HepG2 (cell line): ENCODE results near the gene PHRF1. TPM values are rescaled to one million over a fixed set of nuclear protein-coding genes. Genes with fewer than 3 reads are reported as not detected.

Experiments
- ATAC-seq: fragments of 200-7000 bp; cut with Tn5 transposase; 3 replicates; pipeline ENCODE4 v1.9.1; 2020; ENCODE audit warnings: mild to moderate bottlenecking, moderate library complexity
- BruUV-seq: library from RNA; stranded (reverse); fragments of 400-500 nt; replicated peaks from 2 replicates; lab custom pipeline; 2021; lab: Mats Ljungman, UMichigan
- CTCF ChIA-PET: fragments of 300-600 bp; formaldehyde crosslinking; extraction: SDS; loops from one replicate; lab custom pipeline; 2021; ENCODE audit warnings: low total read pairs, inconsistent platforms, low intra/inter-chr PET ratio; lab: Yijun Ruan, JAX
- POLR2A ChIA-PET: fragments of 350-600 bp; sonication (Branson Sonifier 250); formaldehyde crosslinking; loops from one replicate; lab custom pipeline; 2020; ENCODE audit warnings: antibody characterized with exemption, inconsistent platforms; lab: Yijun Ruan, JAX
- DNase-seq: peaks from one replicate; pipeline ENCODE4 v3.0.0-alpha.2; 2015; ENCODE audit warnings: low spot score
- FAIRE-seq: peaks from 3 replicates; lab custom pipeline; 2011; peaks lifted over from hg19 to GRCh38; lab: Jason Lieb, UNC
- H2AFZ ChIP-seq: one replicate; pipeline ENCODE4 v1.6.1; 2011; ENCODE audit warnings: low read length, inconsistent platforms
- H3K27ac ChIP-seq: fragments of 300-600 bp; 3 replicates; pipeline ENCODE4 v1.8.0; 2011; ENCODE audit warnings: mixed run types, mild to moderate bottlenecking, mixed read lengths, low read length, inconsistent platforms; ENCODE audit not compliant: insufficient read depth; ENCODE audit errors: extremely low read length
- H3K27me3 ChIP-seq, 2 experiments: fragments of 200-600 bp in 1 of 2; 2 replicates in 1 of 2; 3 replicates in 1 of 2; pipeline versions ENCODE4 v1.6.0 to v1.8.0; 2011; ENCODE audit warnings: low read length in 2 of 2, mild to moderate bottlenecking in 2 of 2, moderate library complexity in 2 of 2, inconsistent platforms in 1 of 2; ENCODE audit not compliant: insufficient read depth in 2 of 2, control insufficient read depth in 1 of 2
- H3K36me3 ChIP-seq, 2 experiments: fragments of 200-600 bp in 1 of 2; replicated peaks in 1 of 2; 2 replicates in 1 of 2; 3 replicates in 1 of 2; pipeline versions ENCODE4 v1.5.1 to v1.8.0; 2011; ENCODE audit warnings: low read length in 2 of 2, inconsistent platforms in 1 of 2; ENCODE audit not compliant: insufficient read depth in 2 of 2, control insufficient read depth in 1 of 2
- H3K4me1 ChIP-seq: 2 replicates; pipeline ENCODE4 v1.5.1; 2012; ENCODE audit warnings: low read length, inconsistent platforms; ENCODE audit not compliant: insufficient read depth
- H3K4me2 ChIP-seq: 2 replicates; pipeline ENCODE4 v1.6.0; 2011; ENCODE audit warnings: low read depth, low read length, inconsistent platforms
- H3K4me3 ChIP-seq, 3 experiments: fragments of 200-600 bp in 1 of 3; sonication (generic), shearing (Covaris generic) in 1 of 3; replicated peaks in 1 of 3; 2 replicates each; pipeline ENCODE4 v1.5.1; 2011 to 2016; ENCODE audit warnings: low read length in 3 of 3, inconsistent platforms in 2 of 3, low read depth in 2 of 3, mild to moderate bottlenecking in 2 of 3, control low read depth in 1 of 3, mixed read lengths in 1 of 3; ENCODE audit not compliant: insufficient read depth in 1 of 3
- H3K79me2 ChIP-seq: one replicate; pipeline ENCODE4 v1.6.1; 2011; ENCODE audit warnings: low read length, inconsistent platforms; ENCODE audit not compliant: insufficient read depth
- H3K9ac ChIP-seq: 2 replicates; pipeline ENCODE4 v1.6.0; 2011; ENCODE audit warnings: mild to moderate bottlenecking, low read depth, low read length, inconsistent platforms; ENCODE audit not compliant: insufficient read depth
- H3K9me3 ChIP-seq: 2 replicates; pipeline ENCODE4 v1.5.1; 2012; ENCODE audit warnings: mild to moderate bottlenecking, low read length
- H4K20me1 ChIP-seq: 2 replicates; pipeline ENCODE4 v1.6.0; 2011; ENCODE audit warnings: inconsistent platforms, mild to moderate bottlenecking, low read length, moderate library complexity; ENCODE audit not compliant: insufficient read depth
- CSRNP1 ChIP-seq: sonication (generic); formaldehyde crosslinking; IDR thresholded peaks from 2 replicates; pipeline ENCODE4 v1.8.1; 2023; ENCODE audit warnings: mild to moderate bottlenecking, missing genetic modification reagents
- ELF4 ChIP-seq: sonication (generic); formaldehyde crosslinking; IDR thresholded peaks from 2 replicates; pipeline ENCODE4 v1.5.0; 2020; ENCODE audit warnings: missing genetic modification reagents, mild to moderate bottlenecking, moderate library complexity, borderline replicate concordance
- HDAC2 ChIP-seq: sonication (generic); formaldehyde crosslinking; IDR thresholded peaks from 2 replicates; pipeline ENCODE4 v1.4.0; 2020; ENCODE audit warnings: missing genetic modification reagents
- HMGA1 ChIP-seq: sonication (generic); formaldehyde crosslinking; conservative IDR thresholded peaks from 2 replicates; pipeline ENCODE4 v1.4.0; 2020; ENCODE audit warnings: missing genetic modification reagents
- MXI1 ChIP-seq: IDR thresholded peaks from 3 replicates; pipeline ENCODE4 v1.6.1; 2012; ENCODE audit warnings: low read depth, low read length, inconsistent platforms, borderline replicate concordance
- NR2F2 ChIP-seq: IDR thresholded peaks from 2 replicates; pipeline ENCODE4 v1.6.1; 2012; ENCODE audit warnings: low read depth, inconsistent platforms, borderline replicate concordance
- PATZ1 ChIP-seq: sonication (generic); formaldehyde crosslinking; IDR thresholded peaks from 2 replicates; pipeline ENCODE4 v1.4.0; 2020; ENCODE audit warnings: missing genetic modification reagents
- RXRA ChIP-seq: sonication (generic); formaldehyde crosslinking; IDR thresholded peaks from 2 replicates; pipeline ENCODE4 v1.5.1; 2020; ENCODE audit warnings: missing genetic modification reagents
- SALL2 ChIP-seq: sonication (generic); formaldehyde crosslinking; IDR thresholded peaks from 2 replicates; pipeline ENCODE4 v1.8.1; 2023; ENCODE audit warnings: mild to moderate bottlenecking, missing genetic modification reagents, inconsistent platforms
- SMARCC2 ChIP-seq: fragments of 450-650 bp; IDR thresholded peaks from 2 replicates; pipeline ENCODE4 v1.6.1; 2017; ENCODE audit warnings: antibody characterized with exemption, mild to moderate bottlenecking
- SOX13 ChIP-seq, 3 experiments: fragments of 450-650 bp in 1 of 3; sonication (generic) in 1 of 3; formaldehyde crosslinking in 1 of 3; IDR thresholded peaks in 2 of 3; conservative IDR thresholded peaks in 1 of 3; 2 replicates each; pipeline versions ENCODE4 v1.5.0 to v1.6.1; 2016 to 2020; ENCODE audit warnings: antibody characterized with exemption in 1 of 3, mild to moderate bottlenecking in 1 of 3, missing compliant biosample characterization in 1 of 3, missing genetic modification reagents in 1 of 3, moderate library complexity in 1 of 3
- ZBTB7B ChIP-seq: sonication (generic); formaldehyde crosslinking; IDR thresholded peaks from 2 replicates; pipeline ENCODE4 v1.4.0; 2020; ENCODE audit warnings: missing genetic modification reagents
- ZNF546 ChIP-seq: sonication (generic); formaldehyde crosslinking; conservative IDR thresholded peaks from 2 replicates; pipeline ENCODE4 v1.8.1; 2023; ENCODE audit warnings: mild to moderate bottlenecking, missing genetic modification reagents
- ZNF766 ChIP-seq: sonication (generic); formaldehyde crosslinking; IDR thresholded peaks from 2 replicates; pipeline ENCODE4 v1.5.0; 2020; ENCODE audit warnings: missing genetic modification reagents, borderline replicate concordance
- ZSCAN30 ChIP-seq: sonication (generic); formaldehyde crosslinking; IDR thresholded peaks from 2 replicates; pipeline ENCODE4 v1.5.0; 2020; ENCODE audit warnings: mild to moderate bottlenecking, missing genetic modification reagents
- ZSCAN9 ChIP-seq: IDR thresholded peaks from 2 replicates; pipeline ENCODE4 v1.6.1; 2016; ENCODE audit warnings: borderline replicate concordance
- WGBS: methylation state at CpG from one replicate; pipeline ENCODE4 v1.1.6; 2017; ENCODE audit warnings: low lambda C conversion rate; 5-methylcytosine and 5-hydroxymethylcytosine counted together
- in situ Hi-C: cut with HindIII; loops from 2 replicates; pipeline ENCODE4 v1.10.0; 2017; ENCODE audit warnings: low pct_unique_long_range_greater_than_20kb; ENCODE audit not compliant: extremely low pct_ligation_motif_present
- intact Hi-C: fragments of 100-400 bp; cut with micrococcal nuclease; formaldehyde crosslinking; loops from one replicate; pipeline ENCODE4 v1.10.0; 2022; ENCODE audit not compliant: unreplicated experiment
- polyA plus RNA-seq, 8 experiments: library from polyadenylated mRNA; depleted of rRNA in 3 of 8; stranded (reverse) in 7 of 8; unstranded in 1 of 8; fragments of >200 nt; fragmentation: Illumina TruSeq in 4 of 8; extraction: Trizol in 4 of 8; gene quantifications; 2 replicates each; pipeline versions ENCODE4 v1.2.1 to v1.2.3, GENCODE V29; 2011 to 2016; ENCODE audit warnings: low read depth in 4 of 8, missing spikeins in 1 of 8, mixed read lengths in 1 of 8; ENCODE audit not compliant: insufficient read depth in 1 of 8
- total RNA-seq, 5 experiments: library from RNA; depleted of rRNA; stranded (reverse); fragments of >200 nt; fragmentation: Illumina TruSeq; extraction: Trizol; gene quantifications; 2 replicates each; pipeline ENCODE4 v1.2.3, GENCODE V29; 2016; ENCODE audit warnings: low read depth in 1 of 5
- TF ChIP-seq, protein P1 (sequence below): IDR thresholded peaks from 2 replicates; pipeline ENCODE4 v1.6.1; 2016; ENCODE audit warnings: low read depth
- TF ChIP-seq, protein P2 (sequence below): IDR thresholded peaks from 2 replicates; pipeline ENCODE4 v1.6.1; 2016; ENCODE audit warnings: missing compliant biosample characterization, missing genetic modification reagents, borderline replicate concordance

Gene PHRF1
- total and polyA plus RNA-seq, 2 of the 13 experiments (the other 11 are each of a cell fraction or from before 2014, with no cell fraction given): 8.2 to 16.7 TPM

- no peaks in the 10 kb centered on the region for H3K9me3 ChIP-seq
- peak; percentile 39 for FAIRE-seq
- H3K36me3 ChIP-seq: peaks cover 16 to 36% of the 10 kb centered on the region in 2 experiments; a peak in 4 of 5 replicates
- no peaks in the 10 kb centered on the region for H3K27me3 ChIP-seq
- ATAC-seq: peak; percentile 55
- DNase-seq: peak; percentile 71
- intact Hi-C loops (loop anchor here (10.0 kb wide), 1 partner anchor 47 kb away; the partner anchor contains the start of gene EPS8L2), in situ Hi-C loops (loop anchor here (5.0 kb wide), 1 partner anchor 70 kb away; no protein-coding TSS in a partner anchor)
- BruUV-seq: no TSS peak
- 37% methylated on average over 14 of the region's 14 CpGs for WGBS
- POLR2A ChIA-PET: interaction anchor here (1.1 to 1.2 kb wide), 2 partner anchors 48 to 82 kb away, joined by 3 read pairs; partner anchors contain the start of genes EPS8L2 and PHRF1
- H3K27ac ChIP-seq: peak overlapping the region; percentile 60
- peaks cover 47% of the 10 kb centered on the region for H3K4me1 ChIP-seq
- H4K20me1 ChIP-seq: peaks cover 17% of the 10 kb centered on the region; the same call in 1 of the 2 replicates
- H3K4me3 ChIP-seq: peak overlapping the region in 1 of 3 experiments; percentile 23; a peak in 1 of 6 replicates
- H2AFZ ChIP-seq: no peak overlapping the region
- H3K9ac ChIP-seq: peak overlapping the region; percentile 45; the same call in 1 of the 2 replicates
- CTCF ChIA-PET: no interaction called here
- no peaks in the 10 kb centered on the region for H3K79me2 ChIP-seq
- H3K4me2 ChIP-seq: peak overlapping the region; percentile 57
- peak; percentile 43 for TF ChIP-seq PATZ1 (CRISPR knock-in tag)
- TF ChIP-seq, protein P1, sequence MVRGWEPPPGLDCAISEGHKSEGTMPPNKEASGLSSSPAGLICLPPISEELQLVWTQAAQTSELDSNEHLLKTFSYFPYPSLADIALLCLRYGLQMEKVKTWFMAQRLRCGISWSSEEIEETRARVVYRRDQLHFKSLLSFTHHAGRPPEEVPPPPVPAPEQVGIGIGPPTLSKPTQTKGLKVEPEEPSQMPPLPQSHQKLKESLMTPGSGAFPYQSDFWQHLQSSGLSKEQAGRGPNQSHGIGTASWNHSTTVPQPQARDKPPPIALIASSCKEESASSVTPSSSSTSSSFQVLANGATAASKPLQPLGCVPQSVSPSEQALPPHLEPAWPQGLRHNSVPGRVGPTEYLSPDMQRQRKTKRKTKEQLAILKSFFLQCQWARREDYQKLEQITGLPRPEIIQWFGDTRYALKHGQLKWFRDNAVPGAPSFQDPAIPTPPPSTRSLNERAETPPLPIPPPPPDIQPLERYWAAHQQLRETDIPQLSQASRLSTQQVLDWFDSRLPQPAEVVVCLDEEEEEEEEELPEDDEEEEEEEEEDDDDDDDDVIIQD (CRISPR knock-in tag): no peak
- TF ChIP-seq ZSCAN30: no peak
- peak; percentile 45; the same call in 1 of the 2 replicates for TF ChIP-seq HDAC2 (CRISPR knock-in tag)
- TF ChIP-seq NR2F2: 0 out of 2 replicates have a peak, but pooled peaks have one; percentile 18
- no peak for TF ChIP-seq CSRNP1 (CRISPR knock-in tag)
- TF ChIP-seq, protein P2, sequence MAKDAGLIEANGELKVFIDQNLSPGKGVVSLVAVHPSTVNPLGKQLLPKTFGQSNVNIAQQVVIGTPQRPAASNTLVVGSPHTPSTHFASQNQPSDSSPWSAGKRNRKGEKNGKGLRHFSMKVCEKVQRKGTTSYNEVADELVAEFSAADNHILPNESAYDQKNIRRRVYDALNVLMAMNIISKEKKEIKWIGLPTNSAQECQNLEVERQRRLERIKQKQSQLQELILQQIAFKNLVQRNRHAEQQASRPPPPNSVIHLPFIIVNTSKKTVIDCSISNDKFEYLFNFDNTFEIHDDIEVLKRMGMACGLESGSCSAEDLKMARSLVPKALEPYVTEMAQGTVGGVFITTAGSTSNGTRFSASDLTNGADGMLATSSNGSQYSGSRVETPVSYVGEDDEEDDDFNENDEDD (CRISPR knock-in tag): no peak
- TF ChIP-seq RXRA (CRISPR knock-in tag): peak; percentile 79
- TF ChIP-seq ZNF546: no peak
- TF ChIP-seq SMARCC2: no peak
- no peak for TF ChIP-seq ZSCAN9 (CRISPR knock-in tag)
- no peak for TF ChIP-seq HMGA1
- no peak for TF ChIP-seq MXI1
- TF ChIP-seq ELF4 (CRISPR knock-in tag): no peak
- TF ChIP-seq ZNF766 (CRISPR knock-in tag): no peak
- no peak for TF ChIP-seq SALL2
- no peak for TF ChIP-seq SOX13 (IDR thresholded peaks at IDR 0.05)
- peak in 1 of 2 experiments; percentile 27; a peak in 1 of 4 replicates for TF ChIP-seq SOX13 (CRISPR knock-in tag; conservative IDR thresholded peaks at IDR 0.05 in 1 of 2, IDR thresholded peaks at IDR 0.05 in 1 of 2)
- TF ChIP-seq ZBTB7B (CRISPR knock-in tag): peak; percentile 59; the same call in 1 of the 2 replicates
Measured at GRCh38 chr11:657691-658126, 81.4 kb downstream of the PHRF1 start.
